ENCODE data around the gene ARAP2. TPM values are rescaled to one million over a fixed set of nuclear protein-coding genes. Genes with fewer than 3 reads are reported as not detected.
"Not testable (repeated sequence)": the region's sequence is repeated elsewhere in the genome, so short reads cannot be mapped to it uniquely, and the experiment has no call there.

Gene ARAP2
- total RNA-seq, 1 donor from 2014 or later: 29.5 TPM

DNA sequence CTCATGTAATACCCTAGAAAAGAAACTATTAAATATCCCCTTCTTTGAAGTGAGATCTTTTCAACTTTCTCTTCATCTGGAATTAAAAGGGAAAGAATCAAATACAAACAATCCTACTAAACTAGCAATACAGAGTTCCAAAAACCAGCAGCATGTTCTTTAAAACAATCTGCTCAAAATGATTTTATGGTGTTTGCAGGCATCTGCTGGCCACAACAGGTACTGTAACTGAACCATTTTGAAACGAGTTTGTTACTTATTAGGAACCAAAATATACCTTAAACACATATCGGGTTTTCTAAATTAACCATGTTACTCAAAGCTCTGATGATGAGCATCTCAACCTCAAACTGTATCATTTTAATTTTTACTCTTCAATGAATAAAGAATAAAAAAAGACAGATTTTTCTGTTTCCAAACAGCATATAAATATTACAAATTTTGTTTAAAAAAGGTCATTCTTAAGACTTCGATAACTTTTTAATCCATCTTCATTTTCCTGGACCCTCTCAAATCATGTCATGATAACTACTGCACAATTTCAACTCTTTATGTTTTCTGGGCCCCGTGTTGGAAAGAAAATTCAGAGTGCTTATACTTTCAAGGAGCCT lies 56.5 kb downstream of the ARAP2 start:
- Mint-ChIP-seq H3K27ac (no peak overlapping the region), H3K4me3 (ENCODE audit: low read depth) (no peak overlapping the region), H3K36me3 (ENCODE audit: low read depth) (peaks cover 51% of the 10 kb centered on the region), H3K4me1 (ENCODE audit: low read depth) (peaks cover 39% of the 10 kb centered on the region), H3K9me3 (no peaks in the 10 kb centered on the region), H3K27me3 (ENCODE audit: low read depth) (no peaks in the 10 kb centered on the region)
- intact Hi-C loops (cut with micrococcal nuclease): loop anchor here (5.0 kb wide), 1 partner anchor 134 kb away; no protein-coding TSS in a partner anchor
- DNase-seq (ENCODE audit: low spot score): no peak

DNA sequence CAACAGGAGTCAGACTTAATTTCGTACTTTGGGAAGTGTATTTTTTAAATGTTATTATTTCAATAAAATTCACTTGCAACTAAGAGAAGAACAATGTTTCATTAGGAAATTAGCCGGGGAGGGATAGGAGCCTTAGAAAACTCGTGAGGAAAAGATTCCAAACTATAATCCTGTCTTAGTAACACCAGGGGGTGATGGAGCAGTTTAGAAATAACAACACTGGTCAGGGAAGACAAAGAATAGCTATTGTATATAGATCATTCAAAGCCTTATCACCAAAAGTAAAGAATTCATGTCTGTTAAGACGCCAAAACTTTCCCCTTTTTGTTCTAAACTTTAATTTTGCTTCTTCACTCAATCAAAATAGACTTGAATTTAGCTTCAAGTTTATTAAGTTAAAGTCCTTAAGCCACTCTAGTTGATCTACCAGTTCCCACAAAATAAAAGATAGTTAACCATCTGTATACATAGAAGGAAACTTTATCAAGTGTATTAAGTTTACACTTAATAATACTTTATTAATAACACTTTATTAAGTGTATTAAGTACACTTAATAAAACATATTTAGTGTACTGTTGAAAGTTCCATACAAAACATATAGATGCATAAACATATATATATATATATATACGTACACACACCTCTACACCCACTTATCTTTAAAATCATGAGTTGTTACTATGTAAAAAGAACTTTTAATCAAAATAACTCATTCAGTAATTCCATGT lies 60.5 kb downstream of the ARAP2 start:
- peaks cover 17% of the 10 kb centered on the region for H3K4me1 Mint-ChIP-seq (ENCODE audit: low read depth)
- no peaks in the 10 kb centered on the region for H3K27me3 Mint-ChIP-seq (ENCODE audit: low read depth)
- no peak for DNase-seq (ENCODE audit: low spot score)
- H3K4me3 Mint-ChIP-seq (ENCODE audit: low read depth): no peak overlapping the region
- H3K36me3 Mint-ChIP-seq (ENCODE audit: low read depth): peaks cover 51% of the 10 kb centered on the region
- H3K27ac Mint-ChIP-seq: no peak overlapping the region
- intact Hi-C loops (cut with micrococcal nuclease): no loop called here
- no peaks in the 10 kb centered on the region for H3K9me3 Mint-ChIP-seq

DNA sequence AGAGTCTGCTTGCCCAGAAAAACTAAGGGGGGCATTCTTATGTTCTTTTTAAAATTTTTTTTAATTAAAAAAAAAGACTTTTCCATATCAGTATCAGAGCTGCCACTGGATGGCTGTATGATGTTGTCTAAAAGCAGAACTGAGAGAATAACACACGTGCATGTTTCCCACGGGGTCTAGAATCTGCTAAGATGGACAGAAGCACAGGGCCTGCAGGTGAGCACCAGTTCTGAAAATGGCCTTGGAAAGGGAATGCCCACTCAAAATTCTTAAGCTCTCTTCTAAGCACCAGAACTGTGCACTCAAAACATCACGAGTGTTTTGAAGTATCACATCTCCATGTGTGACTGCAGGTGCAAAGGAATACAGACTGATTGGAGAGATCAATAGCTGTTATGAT lies 61.1 kb downstream of the ARAP2 start:
- no peak for DNase-seq (ENCODE audit: low spot score)
- H3K4me3 Mint-ChIP-seq (ENCODE audit: low read depth): no peak overlapping the region
- peaks cover 50% of the 10 kb centered on the region for H3K36me3 Mint-ChIP-seq (ENCODE audit: low read depth)
- H3K9me3 Mint-ChIP-seq: no peaks in the 10 kb centered on the region
- peaks cover 11% of the 10 kb centered on the region for H3K4me1 Mint-ChIP-seq (ENCODE audit: low read depth)
- H3K27ac Mint-ChIP-seq: no peak overlapping the region
- intact Hi-C loops (cut with micrococcal nuclease): no loop called here
- H3K27me3 Mint-ChIP-seq (ENCODE audit: low read depth): no peaks in the 10 kb centered on the region

DNA sequence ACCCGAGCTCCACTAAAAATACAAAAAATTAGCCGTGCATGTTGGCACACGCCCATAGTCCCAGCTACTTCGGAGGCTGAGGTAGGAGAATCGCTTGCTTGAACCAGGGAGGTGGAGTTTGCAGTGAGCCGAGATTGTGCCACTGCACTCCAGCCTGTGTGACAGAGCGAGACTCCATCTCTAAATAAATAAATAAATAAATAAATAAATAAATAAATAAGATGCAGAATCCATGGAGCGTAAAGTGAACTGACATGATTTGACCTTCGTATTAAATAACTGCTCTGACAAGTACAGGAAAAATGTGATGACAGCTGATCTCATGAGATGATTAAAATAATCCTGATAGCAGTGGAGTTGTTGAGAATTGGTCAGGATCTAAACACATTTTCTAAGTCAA lies 62.0 kb downstream of the ARAP2 start:
- H3K4me3 Mint-ChIP-seq (ENCODE audit: low read depth); H3K9me3 Mint-ChIP-seq; DNase-seq (ENCODE audit: low spot score); H3K27me3 Mint-ChIP-seq (ENCODE audit: low read depth); H3K4me1 Mint-ChIP-seq (ENCODE audit: low read depth); intact Hi-C loops (cut with micrococcal nuclease); H3K27ac Mint-ChIP-seq: not testable (repeated sequence)
- peaks cover 53% of the 10 kb centered on the region for H3K36me3 Mint-ChIP-seq (ENCODE audit: low read depth)

DNA sequence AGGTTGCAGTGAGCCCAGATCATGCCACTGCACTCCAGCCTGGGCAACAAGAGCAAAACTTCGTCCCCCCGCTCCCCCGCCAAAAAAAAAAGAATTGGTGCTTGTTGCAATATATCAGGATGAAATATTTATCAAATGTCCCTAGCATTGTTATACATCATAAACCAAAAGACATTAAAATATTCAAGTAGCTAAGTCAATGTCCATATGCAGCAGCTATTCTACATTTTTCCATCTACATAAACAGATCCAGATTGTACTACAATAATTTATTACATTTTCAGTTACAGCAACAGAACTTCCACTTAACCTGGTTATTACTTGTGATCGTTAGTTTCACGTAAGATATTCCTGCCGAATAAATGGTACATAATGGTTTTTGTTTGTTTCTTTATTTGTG lies 64.1 kb downstream of the ARAP2 start:
- no peak for DNase-seq (ENCODE audit: low spot score)
- Mint-ChIP-seq H3K36me3 (ENCODE audit: low read depth) (peaks cover 51% of the 10 kb centered on the region), H3K4me1 (ENCODE audit: low read depth) (peaks cover 8% of the 10 kb centered on the region), H3K4me3 (ENCODE audit: low read depth) (no peak overlapping the region), H3K27me3 (ENCODE audit: low read depth) (no peaks in the 10 kb centered on the region), H3K27ac (no peak overlapping the region), H3K9me3 (no peaks in the 10 kb centered on the region)
- intact Hi-C loops (cut with micrococcal nuclease): no loop called here

DNA sequence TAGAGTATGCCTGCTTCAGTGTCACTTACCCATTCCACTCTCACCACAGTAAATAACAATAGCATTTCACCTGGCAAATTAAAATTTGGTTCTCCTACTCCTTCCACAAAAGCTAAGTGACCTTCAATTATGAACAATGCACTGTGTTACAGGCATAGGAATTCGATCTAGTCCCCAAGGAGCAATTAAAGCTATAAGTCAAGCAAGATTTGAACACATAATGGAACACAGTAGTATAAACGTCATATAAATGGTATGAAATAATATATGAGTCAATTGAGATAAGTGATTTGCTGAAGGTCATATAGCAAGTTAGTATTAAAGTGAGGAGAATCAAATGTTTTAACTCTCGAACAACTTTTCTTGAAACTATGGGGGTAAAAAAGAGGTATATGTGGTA lies 65.8 kb downstream of the ARAP2 start:
- Mint-ChIP-seq H3K27ac (no peak overlapping the region), H3K4me3 (ENCODE audit: low read depth) (no peak overlapping the region), H3K4me1 (ENCODE audit: low read depth) (peaks cover 12% of the 10 kb centered on the region), H3K27me3 (ENCODE audit: low read depth) (no peaks in the 10 kb centered on the region), H3K9me3 (no peaks in the 10 kb centered on the region), H3K36me3 (ENCODE audit: low read depth) (peaks cover 62% of the 10 kb centered on the region)
- intact Hi-C loops (cut with micrococcal nuclease): no loop called here
- no peak for DNase-seq (ENCODE audit: low spot score)

DNA sequence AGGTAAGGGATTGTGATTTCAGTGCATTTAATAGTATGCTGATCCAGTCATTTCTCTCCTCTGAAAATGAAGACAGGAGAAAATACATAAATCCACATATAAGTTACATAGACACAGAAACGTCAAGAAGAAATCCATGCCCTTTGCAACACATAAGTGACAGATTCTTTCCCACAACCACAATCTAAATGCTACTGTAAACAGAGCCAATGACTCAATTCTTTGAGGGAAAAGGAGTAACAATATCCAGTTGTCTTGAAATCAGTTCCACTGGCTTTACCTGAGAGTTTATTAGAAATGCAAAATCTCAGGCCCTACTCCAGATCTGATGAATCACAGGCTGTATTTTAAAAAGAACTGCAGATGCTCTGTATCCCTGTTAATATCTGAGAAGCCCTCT lies 66.4 kb downstream of the ARAP2 start:
- peaks cover 12% of the 10 kb centered on the region for H3K4me1 Mint-ChIP-seq (ENCODE audit: low read depth)

DNA sequence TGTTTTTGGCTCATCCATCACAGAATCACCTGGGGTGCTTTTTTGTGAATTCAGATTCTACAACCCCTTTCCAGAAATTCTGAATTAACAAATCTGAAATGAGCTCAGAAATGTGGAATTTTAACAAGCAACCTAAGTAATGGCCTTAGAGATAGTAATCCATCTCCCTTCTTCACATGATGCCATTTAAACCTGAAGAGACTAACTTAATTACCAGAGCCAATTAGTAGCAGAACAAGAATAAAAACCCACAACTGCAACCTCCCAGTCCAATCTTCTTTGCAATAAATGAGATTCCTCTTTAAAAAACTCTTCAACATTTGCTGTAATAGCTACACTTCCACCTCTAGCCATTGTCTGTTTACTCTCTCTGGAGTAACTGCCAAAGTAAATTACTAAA lies 69.7 kb downstream of the ARAP2 start:
- intact Hi-C loops (cut with micrococcal nuclease): no loop called here
- H3K9me3 Mint-ChIP-seq: no peaks in the 10 kb centered on the region
- H3K36me3 Mint-ChIP-seq (ENCODE audit: low read depth): peaks cover 53% of the 10 kb centered on the region

More for the DNA sequence above, 66.4 kb downstream of the ARAP2 start:
- Mint-ChIP-seq H3K36me3 (ENCODE audit: low read depth) (peaks cover 62% of the 10 kb centered on the region), H3K27ac (no peak overlapping the region), H3K4me3 (ENCODE audit: low read depth) (no peak overlapping the region), H3K9me3 (no peaks in the 10 kb centered on the region), H3K27me3 (ENCODE audit: low read depth) (no peaks in the 10 kb centered on the region)
- DNase-seq (ENCODE audit: low spot score): no peak
- intact Hi-C loops (cut with micrococcal nuclease): no loop called here

DNA sequence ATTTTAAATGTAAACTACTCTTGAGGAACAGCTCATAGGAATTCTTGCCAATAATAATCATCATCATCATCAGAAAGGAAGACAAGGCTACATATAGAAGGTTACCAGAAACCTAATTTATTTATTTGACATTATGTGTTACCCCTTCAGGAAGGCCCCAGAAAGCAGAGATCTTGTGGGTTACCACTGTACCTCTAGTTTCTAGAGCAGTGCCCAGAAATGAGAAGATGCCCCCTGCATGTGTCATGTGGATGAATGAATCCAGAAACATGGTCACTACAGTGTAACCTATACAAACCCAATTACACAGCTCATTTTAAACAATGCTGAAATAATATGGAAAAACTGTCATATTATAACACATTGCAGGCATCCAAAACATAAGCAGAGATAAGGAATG lies 70.4 kb downstream of the ARAP2 start:
- no peaks in the 10 kb centered on the region for H3K9me3 Mint-ChIP-seq
- peaks cover 51% of the 10 kb centered on the region for H3K36me3 Mint-ChIP-seq (ENCODE audit: low read depth)
- H3K4me3 Mint-ChIP-seq (ENCODE audit: low read depth): no peak overlapping the region
- H3K27me3 Mint-ChIP-seq (ENCODE audit: low read depth): no peaks in the 10 kb centered on the region
- DNase-seq (ENCODE audit: low spot score): no peak
- no peak overlapping the region for H3K27ac Mint-ChIP-seq
- intact Hi-C loops (cut with micrococcal nuclease): no loop called here
- H3K4me1 Mint-ChIP-seq (ENCODE audit: low read depth): peaks cover 17% of the 10 kb centered on the region

More for the DNA sequence above, 69.7 kb downstream of the ARAP2 start:
- Mint-ChIP-seq H3K4me3 (ENCODE audit: low read depth) (no peak overlapping the region), H3K4me1 (ENCODE audit: low read depth) (peaks cover 14% of the 10 kb centered on the region), H3K27ac (no peak overlapping the region), H3K27me3 (ENCODE audit: low read depth) (no peaks in the 10 kb centered on the region)
- DNase-seq (ENCODE audit: low spot score): no peak

DNA sequence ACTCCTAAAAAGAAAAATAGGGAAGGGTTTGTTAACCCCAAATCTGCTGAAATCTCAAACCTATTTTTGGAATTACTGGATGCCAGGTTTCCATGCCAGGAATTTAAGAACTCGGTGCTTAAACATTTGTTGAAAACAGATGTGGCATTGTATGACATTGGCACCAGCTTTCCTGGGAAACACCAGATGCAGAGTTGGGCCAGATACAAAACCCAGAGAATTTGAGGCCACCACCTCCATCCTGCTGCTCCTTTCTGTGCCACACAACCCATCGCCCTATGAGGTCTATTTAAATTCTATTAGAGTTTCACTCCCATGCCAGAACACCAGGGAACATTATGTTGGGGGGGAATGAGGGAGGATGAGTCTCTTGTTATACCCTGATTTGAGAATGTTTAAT lies 71.7 kb downstream of the ARAP2 start:
- Mint-ChIP-seq H3K4me3 (ENCODE audit: low read depth) (no peak overlapping the region), H3K9me3 (no peaks in the 10 kb centered on the region), H3K4me1 (ENCODE audit: low read depth) (peaks cover 26% of the 10 kb centered on the region), H3K27ac (no peak overlapping the region), H3K36me3 (ENCODE audit: low read depth) (peaks cover 51% of the 10 kb centered on the region), H3K27me3 (ENCODE audit: low read depth) (no peaks in the 10 kb centered on the region)
- intact Hi-C loops (cut with micrococcal nuclease): no loop called here
- no peak for DNase-seq (ENCODE audit: low spot score)

DNA sequence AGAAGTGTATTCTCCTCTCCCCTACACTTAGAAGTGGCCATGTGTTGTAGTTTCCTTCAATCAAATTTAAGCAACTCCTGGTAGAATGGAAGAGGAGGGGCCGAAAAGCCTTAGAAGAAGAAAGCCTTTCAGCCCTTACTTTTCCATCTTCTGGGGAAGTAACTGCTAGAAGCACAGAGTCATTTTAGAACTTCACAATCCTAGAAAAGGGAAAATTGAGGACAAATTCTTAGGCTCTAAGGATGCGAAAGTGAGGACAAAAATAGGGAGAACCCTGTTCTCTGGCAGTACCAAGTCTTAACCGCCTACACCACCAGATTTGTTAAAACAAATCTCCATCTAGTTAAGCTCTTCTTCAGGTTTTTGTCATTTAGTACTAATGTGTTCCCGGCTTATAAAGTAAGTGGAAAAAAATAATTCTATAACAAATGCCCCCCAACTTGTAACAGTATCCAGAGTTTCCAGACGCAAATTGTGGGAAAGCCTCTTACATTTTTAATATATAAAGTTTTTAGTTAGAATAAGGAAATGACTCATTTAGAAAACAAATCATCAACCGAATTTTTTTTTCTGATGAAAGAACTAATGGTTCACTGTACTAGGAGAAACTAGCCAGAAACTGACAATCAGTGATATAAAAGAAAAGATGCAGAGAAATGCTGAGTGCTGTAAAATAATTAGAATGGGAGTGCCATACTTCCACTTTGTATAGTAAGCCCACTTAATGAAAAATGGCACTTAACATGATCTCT lies 76.0 kb downstream of the ARAP2 start:
- H3K4me3 Mint-ChIP-seq (ENCODE audit: low read depth): no peak overlapping the region
- intact Hi-C loops (cut with micrococcal nuclease): no loop called here

DNA sequence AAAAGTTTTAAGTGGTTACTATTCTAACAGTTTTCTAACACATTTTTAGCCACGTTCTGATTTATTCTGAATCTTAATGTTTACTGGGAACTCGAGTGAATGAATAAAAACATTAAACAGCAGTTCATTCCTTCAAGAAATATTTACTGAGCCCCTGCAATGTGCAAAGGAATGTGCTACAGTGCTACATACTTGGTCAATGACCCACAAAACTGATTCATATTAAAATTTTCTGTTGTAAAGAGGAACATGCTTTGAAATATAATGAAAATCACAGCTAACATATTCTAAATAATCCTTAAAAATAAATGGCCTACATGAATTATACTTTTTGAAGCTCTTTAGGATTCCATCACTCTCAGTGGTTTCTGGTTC lies 78.7 kb downstream of the ARAP2 start:
- Mint-ChIP-seq H3K27me3 (ENCODE audit: low read depth) (no peaks in the 10 kb centered on the region), H3K9me3 (no peaks in the 10 kb centered on the region), H3K27ac (no peak overlapping the region), H3K4me3 (ENCODE audit: low read depth) (no peak overlapping the region), H3K4me1 (ENCODE audit: low read depth) (peaks cover 40% of the 10 kb centered on the region), H3K36me3 (ENCODE audit: low read depth) (peaks cover 70% of the 10 kb centered on the region)
- intact Hi-C loops (cut with micrococcal nuclease): no loop called here
- no peak for DNase-seq (ENCODE audit: low spot score)

More for the DNA sequence above, 76.0 kb downstream of the ARAP2 start:
- Mint-ChIP-seq H3K36me3 (ENCODE audit: low read depth) (peaks cover 59% of the 10 kb centered on the region), H3K27me3 (ENCODE audit: low read depth) (no peaks in the 10 kb centered on the region), H3K4me1 (ENCODE audit: low read depth) (peaks cover 32% of the 10 kb centered on the region), H3K27ac (no peak overlapping the region), H3K9me3 (no peaks in the 10 kb centered on the region)
- DNase-seq (ENCODE audit: low spot score): no peak

Measured in activated T-helper 2 cell treated with anti-CD3 and anti-CD28 coated beads, Interferon-gamma antibody, Interleukin-2, Interleukin-4, amounts not matched to agents 10 μg/mL and 5 μg/mL and 100 μg/mL, durations not matched to agents 14 hours and 24 hours and 36 hours (primary cell).